Fibroblast of skin of scalp (primary cell): ENCODE data around the gene RNPS1.
"Not testable (repeated sequence)": the region's sequence is repeated elsewhere in the genome, so short reads cannot be mapped to it uniquely, and the experiment has no call there.

Source experiments
- DNase-seq: peaks from one replicate; pipeline ENCODE4 v3.0.0-alpha.2; 2013

Gene RNPS1

DNA sequence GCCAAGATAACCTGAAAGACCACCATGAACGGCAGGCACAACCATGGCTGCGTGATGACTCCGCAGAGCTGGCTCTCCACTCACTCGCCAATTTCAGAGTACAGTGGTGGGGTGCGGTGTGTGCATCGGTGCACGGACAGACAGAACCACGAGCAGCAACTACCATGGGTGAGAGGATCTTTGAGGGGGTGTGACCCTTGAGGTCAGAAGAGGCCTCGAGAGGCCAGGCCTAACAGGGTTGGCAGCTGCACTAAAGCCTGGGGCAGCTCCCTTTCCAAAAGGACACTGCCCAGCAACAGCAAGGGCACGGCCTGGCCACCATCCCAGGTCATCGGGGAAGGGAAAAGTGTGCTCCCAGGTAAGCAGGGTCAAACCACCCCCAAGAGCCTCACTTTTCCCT lies 14.6 kb downstream of the RNPS1 start:
- DNase-seq, result no peak

DNA sequence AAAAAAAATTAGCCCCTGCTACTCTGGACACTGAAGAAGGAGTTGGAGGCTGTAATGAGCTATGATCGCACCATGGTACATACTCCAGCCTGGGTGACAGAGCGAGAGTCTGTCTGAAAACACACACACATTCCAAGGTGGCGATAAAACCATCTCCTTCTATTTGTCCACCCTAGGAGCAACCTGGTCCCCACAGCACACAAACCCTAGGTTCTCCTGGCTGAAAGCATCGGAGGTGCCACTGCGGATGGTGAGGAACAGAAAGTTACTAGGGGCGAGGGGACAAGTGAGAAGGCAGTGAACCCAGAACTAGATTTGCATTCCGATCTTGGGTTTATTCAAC lies 15.1 kb downstream of the RNPS1 start:
- no peak for DNase-seq

DNA sequence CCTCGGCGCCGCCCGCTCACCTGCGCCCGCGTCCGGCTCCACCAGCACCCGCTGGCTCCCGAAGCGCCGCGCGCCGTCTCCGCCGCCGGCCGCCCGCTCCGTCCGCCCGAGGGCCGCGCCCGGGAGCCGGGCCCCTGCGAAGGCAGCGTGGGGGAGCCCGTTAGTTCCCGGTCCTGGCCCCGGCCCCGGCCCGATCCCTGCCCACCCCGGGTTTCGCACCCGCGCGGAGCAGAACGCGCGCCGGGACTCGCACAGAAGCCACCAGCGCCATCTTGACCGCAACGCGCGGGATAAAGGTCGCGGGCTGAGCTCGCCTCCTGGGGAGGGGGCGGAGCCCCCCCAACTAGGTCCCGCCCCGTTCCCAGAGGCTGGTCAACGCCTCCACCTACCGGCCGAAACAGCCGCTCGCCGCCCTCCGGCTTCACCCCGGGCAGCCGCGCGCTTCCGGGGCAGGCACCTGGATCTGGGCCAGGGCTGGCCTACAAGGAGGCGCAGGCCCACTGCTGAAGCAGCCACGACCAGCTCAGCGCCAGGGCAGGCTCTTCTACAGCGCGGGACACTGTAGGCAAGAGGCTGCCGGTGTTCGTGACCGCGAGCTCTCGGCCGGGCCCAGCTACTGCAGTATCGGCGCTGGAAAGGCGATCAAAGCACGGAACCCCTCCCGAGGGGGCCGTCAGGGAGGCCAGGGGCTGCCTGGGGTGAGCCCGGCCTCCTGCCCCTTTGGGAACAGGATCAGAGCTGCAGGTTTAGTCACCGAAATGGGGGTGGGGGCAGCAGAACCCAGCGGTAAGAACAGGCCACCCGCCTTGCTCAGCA lies 16.4 kb downstream of the RNPS1 start, which contains the start of gene ECI1:
Gene ECI1, minus strand, starts transcription at position 292 of the 816 bp plus-strand sequence. Its CDS starts 21 bp downstream, at position 271.
- peak; percentile 94 for DNase-seq

DNA sequence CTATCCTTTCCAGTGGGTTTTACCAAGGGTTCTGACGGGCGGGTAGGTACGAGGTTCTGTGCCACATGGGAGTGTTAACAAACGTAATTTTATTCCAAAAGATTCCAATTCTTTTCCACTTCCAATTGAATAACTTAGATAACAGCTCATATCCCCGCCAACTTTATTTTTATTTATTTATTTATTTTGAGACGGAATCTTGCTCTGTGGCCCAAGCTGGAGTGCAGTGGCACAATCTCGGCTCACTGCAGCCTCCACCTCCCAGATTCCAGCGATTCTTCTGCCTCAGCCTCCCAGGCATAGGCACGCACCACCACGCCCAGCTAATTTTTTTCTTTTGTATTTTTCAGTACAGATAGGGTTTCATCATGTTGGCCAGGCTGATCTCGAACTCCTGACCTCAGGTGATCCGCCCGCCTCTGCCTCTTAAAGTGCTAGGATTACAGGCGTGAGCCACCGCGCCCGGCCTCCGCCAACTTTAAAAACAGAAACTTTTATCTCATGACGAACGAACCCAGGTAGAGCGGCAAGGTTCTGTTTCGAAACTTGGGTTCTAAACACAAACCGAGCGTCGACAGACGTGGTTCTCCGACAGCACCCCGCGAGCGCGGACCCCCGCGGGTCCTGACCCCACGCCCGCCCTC lies 17.2 kb downstream of the RNPS1 start:
- peak; percentile 22 for DNase-seq

DNA sequence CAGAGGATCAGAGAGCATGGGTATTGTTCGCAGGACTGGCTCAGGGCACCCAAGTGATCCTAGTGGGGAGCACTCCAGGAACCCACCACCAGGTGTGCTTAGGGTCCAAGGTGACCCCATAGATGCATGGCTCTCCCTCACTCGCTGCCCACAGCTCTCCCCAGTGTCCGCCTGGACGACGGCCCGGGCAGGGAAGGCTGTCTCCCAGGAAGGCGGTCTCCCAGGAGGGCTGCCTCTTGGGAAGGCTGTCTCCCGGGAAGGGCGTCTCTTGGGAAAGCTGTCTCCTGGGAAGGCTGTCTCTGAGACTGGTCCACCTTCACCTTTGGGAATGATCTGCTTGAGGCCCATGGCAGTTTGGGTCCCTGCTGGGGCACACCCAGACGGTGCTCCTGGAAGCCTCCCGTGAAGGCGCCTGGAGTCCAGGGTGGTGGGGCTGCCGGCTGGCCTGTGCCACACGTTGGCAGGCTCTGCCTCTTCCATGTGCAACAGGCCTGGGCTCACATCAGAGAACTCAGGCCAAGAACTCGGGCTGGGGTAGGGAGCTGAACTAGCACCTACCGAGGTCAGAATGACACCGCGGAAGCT lies 21.5 kb downstream of the RNPS1 start:
- no peak for DNase-seq

DNA sequence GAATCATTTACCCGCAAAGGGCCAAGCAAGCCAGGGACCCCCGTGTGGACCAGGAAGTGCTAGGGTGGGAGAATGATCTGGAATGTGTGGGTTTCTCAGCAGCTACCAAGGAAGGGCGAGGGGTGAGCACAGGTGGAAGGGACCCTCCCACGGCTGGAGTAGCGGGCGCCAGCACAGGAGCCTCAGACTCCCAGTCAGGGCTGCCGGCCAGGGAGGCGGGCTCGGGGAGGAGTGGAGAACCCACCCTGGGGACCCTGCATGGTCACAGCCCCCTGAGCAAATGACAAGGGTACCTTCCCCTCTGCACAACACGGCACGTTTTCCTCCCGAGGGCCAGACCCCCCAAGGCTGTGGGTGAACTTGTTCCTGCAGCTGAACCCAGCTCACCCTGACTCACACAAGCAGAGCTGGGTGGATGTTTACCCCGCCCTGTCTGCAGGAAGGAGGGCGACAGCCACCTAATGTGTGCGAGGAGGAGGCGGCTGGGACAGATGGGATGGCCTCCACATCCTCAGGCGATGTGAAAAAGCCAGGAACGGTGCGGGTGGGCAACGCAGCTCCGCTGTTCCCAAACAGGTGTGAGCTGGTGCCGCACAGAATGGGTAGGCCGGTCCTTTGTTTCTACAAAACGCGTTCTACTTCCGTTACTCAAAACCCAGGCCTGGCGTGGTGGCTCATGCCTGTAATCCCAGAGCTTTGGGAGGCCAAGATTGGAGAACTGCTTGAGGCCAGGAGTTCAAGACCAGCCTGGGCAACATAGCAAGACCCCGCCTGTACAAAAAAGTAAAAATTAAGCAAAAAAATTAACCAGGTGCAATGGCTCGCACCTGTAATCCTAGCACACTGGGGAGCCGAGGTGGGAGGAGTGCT lies 22.8 kb downstream of the RNPS1 start:
- DNase-seq, result no peak

DNA sequence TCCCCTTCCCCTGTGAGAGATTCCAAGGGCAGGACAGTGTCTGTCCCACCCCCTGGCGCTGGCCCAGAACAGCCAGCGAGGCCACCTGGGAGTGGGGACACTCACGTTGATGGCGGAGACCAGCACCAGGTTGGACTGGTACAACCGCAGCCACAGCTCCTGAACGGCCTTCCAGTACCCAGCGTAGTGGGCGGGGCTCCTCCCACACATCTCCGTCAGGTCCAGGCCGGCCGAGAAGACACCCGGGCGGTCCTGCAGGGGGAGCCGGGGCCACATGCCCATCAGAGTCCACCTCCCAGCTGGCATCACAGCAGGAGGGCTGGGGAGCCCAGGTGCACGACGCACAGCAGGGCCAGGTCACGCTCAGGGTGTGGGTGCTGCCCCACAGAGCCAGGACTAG lies 23.6 kb downstream of the RNPS1 start:
- DNase-seq, result no peak

DNA sequence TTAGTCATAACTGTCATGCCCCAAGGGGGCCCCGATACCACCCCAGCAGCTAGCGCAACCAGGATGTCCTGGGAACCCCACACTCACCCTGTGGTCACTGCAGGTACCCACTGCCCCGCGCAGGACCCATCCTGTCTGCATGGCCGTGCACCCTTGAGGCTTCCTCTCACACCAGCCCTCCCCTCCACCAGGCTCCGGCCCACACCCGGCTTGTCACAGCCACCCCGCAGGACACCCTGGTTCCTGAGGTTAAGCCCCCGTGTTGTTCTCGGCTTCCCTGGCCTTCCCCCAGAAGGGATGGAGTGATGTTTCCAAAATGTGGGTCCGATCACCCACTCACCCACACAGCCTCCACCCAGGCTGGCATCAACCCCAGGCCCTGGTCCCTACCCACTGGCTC lies 24.1 kb downstream of the RNPS1 start:
- no peak for DNase-seq

DNA sequence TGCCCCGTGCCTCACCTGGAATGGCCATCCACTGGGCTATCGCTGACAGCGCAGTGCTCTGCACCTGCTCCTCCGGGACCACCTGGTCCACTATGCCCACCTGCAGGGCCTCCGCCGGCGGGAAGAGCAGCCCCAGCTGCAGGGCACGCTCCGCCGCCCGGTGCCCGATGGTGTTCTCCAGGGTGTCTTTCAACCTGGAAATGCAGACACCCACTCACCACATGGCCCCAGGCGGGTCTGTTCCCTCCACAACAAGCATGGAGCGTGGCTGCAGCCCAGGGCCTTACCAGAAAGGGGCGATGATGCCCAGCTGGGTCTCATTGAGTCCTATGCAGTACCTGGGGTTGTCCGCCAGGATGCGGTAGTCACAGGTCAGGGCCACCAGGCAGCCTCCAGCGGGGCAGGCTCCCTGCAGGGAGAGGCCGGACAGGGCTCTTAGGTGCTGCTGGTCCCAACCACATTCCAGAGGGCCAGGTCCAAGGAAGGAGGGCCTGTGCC lies 24.8 kb downstream of the RNPS1 start:
- DNase-seq, result no peak

DNA sequence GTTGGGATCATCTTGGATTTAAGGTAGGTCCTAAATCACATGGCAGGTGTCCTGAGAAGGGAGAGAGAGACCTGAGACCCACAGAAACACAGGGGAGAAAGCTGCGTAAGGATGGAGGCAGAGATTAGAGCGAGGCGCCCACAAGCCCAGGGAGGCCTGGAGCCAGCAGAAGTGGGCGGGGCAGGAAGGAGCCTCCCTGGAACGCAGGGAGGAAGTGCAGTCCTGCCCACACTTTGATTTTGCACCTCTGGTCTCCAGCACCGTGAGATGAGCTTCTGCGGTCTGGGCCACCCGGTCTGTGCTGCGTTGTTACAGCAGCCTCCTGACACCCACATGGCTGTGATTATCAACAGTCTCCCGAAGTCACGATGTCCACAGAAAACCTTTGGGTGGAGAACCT lies 25.3 kb downstream of the RNPS1 start:
- no peak for DNase-seq

DNA sequence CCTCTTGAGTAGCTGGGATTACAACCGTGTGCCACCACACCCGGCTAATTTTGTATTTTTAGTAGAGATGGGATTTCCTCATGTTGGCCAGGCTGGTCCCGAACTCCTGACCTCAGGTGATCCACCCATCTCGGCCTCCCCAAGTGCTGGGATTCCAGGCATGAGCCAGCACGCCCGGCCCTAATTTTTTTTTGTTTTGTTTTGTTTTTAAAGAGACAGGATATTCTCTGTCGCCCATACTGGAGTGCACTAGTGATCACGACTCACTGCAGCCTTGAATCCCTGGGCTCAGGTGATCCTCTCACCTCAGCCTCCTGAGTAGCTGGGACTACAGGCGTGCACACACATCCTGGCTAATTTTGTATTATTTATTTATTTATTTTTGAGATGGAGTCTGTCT lies 27.6 kb downstream of the RNPS1 start:
- DNase-seq, result not testable (repeated sequence)

DNA sequence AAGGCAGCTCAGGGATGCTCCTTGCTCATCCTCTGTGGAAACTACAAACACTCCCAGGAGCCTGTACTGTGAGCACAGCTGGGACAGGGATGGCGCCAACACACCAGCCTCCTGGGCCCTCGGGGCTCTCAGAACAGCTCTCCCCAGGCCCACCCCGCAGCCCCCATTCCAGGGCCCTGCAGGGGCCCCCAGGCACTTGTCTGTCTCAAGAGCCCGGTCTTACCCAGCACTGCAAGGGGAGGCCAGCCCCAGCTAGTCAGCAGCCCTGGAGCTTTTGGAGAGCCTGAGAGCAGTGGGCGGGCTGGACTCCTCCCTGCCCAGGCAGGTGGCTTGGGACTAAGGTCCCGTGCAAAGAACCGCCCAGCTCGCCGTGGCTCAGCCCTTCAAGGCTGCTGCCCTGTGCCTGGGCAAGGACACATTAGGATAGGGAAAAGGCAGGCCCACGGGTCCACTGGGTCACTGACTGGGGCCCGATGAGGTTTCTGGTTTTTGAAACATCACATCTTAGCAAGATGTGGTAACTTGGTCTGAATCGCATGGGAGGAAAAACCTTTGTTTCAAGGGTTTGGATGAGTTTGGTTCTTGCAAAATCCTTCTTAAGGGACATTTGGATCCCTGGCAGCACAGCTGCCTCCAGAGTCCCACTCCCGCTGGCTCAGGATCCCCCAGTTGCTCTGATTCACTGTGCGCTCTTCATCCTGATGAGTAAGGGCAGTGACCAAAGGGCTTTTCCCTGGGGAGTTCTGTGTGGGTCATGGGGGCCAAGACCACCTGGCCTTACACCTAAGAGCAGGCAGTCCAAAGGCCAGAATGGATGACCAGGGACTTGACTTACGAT lies 28.9 kb downstream of the RNPS1 start:
- no peak for DNase-seq

DNA sequence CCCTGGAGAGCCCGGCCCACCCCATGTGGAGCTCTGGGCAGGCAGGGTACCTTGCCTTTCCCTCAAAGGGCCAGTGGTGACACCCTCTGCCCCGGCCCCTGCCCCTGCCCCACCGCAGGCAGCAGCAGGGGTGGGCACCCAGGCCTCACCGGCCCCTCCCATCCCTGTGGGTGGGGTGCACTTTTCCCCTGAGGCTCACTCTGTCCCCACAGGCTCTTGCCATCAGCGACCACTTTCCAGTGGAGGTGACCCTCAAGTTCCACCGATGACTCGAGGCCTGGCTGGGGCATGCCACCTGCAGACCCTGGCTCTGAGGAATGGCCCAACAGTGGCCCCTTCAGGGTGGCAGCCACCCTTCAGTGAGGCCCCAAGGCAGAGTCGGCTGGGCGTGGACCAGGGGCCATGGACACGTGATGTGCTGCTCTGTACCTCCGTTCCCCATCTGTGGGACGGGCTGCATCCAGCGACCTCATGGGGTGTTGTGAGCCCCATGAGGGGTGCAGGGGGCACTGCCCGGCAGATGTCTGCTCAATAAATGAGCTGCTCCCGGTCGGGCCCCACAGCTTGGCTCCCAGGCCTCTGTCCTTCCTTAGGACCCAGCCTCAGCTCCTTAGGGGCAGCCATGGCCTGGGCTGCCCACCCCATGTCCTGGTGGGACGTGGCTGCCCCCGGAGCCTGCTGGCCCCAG lies 29.6 kb downstream of the RNPS1 start:
- no peak for DNase-seq

DNA sequence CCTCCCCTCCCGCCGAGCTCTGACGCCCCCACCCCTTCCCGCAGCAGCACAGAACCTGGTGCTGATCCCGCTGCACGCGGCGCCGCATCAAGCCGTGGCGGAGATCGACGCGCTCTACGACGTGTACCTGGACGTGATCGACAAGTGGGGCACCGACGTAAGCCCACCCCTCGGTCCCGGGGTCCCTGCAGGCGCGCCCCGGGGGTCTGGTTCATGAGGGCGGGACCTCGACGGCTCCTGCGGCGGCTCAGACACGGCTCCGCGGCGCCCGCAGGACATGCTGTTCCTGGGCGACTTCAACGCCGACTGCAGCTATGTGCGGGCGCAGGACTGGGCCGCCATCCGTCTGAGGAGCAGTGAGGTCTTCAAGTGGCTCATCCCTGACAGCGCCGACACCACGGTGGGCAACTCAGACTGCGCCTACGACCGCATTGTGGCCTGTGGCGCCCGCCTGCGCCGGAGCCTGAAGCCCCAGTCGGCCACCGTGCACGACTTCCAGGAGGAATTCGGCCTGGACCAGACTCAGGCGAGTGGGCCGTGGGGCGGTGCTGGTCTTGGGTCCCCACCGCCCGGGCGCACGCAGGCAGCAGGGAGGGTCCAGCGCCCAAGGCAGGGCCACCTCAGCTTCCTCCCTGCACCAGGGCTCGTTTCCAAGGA lies 30.3 kb downstream of the RNPS1 start:
- no peak for DNase-seq

DNA sequence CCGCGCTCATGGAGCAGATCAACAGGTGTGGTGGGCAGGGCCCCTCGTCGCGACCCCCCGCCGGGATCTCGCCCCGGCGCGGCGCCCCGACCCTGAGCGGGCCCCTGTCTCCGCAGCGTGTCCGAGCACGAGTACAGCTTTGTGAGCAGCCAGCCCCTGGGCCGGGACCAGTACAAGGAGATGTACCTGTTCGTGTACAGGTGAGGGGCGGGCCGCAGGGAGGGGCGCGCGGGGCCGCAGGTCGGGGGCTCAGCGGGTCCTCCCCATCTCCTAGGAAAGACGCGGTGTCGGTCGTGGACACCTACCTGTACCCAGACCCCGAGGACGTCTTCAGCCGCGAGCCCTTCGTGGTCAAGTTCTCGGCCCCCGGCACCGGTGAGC lies 30.8 kb downstream of the RNPS1 start:
- DNase-seq, result no peak

DNA sequence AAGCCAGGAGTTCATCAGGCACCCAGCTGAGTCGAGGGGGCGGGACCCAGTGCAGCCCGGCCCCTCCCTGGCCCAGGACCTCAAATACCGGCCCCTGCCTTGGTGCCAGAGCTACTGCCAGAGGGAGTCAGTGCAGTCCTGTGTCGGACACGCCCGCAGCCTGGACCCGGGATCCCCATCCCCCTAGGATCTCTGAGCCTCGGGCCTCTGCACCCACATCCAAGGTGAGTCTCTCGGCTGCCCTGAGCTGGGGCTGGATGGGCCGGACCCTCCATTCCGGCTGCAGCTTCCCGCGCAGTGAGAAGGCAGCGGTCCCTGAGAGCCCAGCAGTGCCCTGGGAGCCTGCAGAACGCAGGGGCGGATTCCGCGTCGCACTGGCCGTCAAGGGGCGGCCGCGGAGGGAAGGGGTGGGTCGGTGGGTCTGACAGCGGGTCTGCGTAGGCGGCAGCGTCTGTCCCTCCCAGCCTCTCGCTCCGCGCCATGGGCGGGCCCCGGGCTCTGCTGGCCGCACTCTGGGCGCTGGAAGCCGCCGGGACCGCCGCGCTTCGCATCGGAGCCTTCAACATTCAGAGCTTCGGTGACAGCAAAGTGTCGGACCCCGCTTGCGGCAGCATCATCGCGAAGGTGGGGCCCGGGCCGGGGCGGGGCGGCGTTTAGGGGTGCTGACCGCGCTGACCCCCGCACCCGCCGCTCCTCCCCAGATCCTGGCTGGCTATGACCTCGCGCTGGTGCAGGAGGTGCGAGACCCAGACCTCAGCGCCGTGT lies 31.4 kb downstream of the RNPS1 start, which contains the start of gene DNASE1L2:
Gene DNASE1L2, plus strand, starts transcription at position 108 of the 765 bp plus-strand sequence. Its CDS starts 373 bp downstream, at position 481.
- peak; percentile 29 for DNase-seq

DNA sequence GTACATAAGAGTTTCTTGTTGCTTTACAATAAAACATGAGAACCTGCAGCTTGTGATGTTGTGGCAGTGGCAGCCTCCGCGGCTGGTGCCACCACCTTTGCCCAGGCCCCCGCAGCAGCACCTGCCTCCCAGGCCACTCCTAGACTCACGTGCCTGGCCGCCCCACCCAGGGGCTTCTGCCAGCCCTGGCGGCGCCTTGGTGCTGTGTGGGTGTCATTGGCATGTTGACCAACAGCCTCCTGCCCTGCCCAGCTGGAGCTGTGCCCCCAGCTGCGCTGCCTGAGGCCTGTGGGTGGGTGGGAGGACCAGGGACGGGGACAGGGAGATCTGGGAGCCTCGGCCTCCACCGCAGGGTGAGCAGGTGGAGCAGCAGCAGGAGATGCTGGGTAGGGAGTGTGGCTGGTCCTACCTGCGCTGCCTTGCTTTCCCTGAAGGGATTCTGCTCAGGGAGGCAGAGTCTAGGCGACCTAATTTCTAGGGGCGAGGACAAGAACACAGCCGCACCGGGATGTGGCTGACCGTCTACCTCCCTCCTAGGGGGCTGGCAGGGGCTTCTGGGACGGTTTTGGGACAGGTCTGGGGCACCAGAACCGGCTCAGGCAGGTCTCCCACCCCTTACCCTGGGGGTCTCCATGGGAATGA lies 32.1 kb downstream of the RNPS1 start:
- DNase-seq, result no peak

DNA sequence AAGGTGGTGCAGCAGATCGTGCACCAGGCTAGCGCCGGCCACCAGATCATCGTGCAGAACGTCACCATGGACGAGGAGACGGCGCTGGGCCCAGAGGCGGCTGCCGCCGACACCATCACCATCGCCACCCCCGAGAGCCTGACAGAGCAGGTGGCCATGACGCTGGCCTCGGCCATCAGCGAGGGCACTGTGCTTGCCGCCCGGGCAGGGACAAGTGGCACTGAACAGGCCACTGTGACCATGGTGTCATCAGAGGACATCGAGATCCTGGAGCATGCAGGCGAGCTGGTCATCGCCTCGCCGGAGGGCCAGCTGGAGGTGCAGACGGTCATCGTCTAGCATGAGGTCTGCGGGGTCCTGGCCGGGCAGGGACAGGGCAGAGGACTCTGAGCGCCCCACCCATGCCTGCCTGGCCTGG lies 32.7 kb downstream of the RNPS1 start:
- DNase-seq, result no peak

DNA sequence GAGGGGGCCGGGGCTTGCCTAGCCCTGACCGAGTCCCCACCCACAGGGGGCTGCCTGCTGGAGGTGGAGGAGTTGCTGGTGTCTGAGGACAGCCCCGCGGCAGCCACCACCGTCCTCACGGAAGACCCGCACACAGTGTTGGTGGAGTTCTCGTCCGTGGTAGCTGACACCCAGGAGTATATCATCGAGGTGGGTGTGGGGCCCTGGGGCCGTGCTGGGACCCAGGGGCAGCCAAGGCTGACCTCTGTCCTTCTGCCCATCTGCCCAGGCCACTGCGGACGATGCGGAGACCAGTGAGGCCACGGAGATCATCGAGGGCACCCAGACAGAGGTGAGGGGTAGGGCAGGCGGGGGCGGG lies 33.1 kb downstream of the RNPS1 start:
- DNase-seq, result no peak
